Activated CD8-positive, alpha-beta memory T cell treated with anti-CD3 and anti-CD28 coated beads for 4 hours (primary cell): ENCODE measurements around the gene ASIP.
"Not testable (repeated sequence)": the region's sequence is repeated elsewhere in the genome, so short reads cannot be mapped to it uniquely, and the experiment has no call there.

Source experiments
- DNase-seq, 2 donors: peaks; one replicate each; pipeline ENCODE4 v3.0.0-alpha.2; 2020; ENCODE audit warnings: low read depth in 2 of 2

Gene ASIP

GRCh38 chr20:34242879-34243278, 1.7 kb downstream of the ASIP start:
- no peak for DNase-seq

DNA sequence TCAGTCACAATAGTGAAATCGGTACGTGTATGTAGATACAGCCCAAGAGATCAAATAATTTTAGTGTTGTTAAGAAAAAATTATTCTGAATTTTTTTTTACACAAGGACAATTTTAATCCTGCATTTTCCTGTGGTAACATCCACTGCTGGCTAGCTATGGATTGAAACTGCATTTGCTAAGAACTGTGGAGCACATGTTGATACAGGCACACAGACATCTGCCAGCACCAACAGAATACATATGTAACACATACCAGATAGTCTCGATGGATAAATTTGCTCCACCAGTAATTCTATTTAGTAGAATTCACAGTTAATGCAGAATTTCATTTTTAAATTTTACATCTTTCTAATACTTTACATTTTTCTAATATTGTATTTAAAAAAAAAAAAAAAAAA, 2.2 kb downstream of the ASIP start:
- no peak for DNase-seq

DNA sequence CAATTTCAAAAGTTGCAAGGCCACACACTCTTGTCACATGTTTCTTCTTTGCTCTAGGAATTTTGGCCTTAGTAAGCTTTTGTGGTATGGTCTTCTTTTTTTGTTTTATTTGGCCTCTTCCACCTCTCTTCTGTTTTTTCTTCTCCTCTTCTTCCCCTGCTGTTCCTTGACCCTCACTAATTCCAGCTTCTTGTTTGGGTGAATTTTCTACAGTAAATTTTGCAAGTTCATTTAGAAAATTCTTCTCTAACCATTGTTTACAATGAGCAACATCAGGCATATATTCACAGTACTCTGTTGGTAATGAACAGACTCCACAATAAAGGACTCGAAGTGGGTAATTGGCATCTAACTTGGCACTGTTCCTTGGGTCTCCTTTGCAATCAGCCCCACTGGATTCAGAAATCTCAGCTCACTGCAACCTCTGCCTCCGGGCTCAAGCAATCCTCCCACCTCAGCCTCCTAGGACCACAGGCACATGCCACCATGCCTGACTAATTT, 5.0 kb downstream of the ASIP start:
- DNase-seq, result no peak

DNA sequence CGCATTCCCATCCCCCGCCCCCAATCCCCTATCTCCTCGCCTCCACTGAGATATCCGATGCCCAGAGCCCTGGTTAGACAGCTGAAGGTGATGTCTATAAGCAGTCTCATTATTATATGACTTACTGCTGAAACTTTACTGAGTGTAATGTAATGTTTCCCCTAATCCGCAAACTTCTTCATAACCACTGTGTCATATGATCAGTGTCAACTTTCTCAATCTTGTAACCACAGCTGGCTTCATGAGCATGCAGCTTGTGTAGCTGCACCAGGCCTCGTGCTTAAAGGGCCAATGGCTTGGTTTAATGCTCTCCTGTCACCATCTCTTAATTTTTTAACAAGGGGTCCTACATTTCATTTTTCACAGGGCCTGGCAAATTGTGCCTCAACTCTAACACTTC, 8.1 kb downstream of the ASIP start:
- DNase-seq, result no peak

DNA sequence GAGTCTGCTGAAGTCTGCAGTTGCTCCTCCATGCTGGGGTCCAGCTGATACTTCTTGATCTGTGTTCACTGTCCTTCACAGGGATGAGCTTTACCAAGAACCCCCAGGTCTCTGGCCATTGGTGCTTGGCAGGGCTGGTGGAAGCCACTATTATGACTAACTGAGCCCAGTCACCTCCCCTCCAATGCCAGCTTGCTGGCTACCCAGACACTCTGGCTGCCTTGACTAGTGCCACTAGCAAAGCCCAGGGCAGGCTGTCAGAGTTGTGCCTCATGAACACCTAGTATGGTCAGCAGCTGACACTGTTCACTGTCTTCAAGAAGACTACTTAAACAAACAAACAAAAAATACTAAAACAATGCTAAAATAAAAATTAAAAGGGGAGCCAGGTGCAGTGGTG, 8.8 kb downstream of the ASIP start:
- DNase-seq, result no peak

GRCh38 chr20:34251619-34252018, 10.4 kb downstream of the ASIP start:
- no peak for DNase-seq

DNA sequence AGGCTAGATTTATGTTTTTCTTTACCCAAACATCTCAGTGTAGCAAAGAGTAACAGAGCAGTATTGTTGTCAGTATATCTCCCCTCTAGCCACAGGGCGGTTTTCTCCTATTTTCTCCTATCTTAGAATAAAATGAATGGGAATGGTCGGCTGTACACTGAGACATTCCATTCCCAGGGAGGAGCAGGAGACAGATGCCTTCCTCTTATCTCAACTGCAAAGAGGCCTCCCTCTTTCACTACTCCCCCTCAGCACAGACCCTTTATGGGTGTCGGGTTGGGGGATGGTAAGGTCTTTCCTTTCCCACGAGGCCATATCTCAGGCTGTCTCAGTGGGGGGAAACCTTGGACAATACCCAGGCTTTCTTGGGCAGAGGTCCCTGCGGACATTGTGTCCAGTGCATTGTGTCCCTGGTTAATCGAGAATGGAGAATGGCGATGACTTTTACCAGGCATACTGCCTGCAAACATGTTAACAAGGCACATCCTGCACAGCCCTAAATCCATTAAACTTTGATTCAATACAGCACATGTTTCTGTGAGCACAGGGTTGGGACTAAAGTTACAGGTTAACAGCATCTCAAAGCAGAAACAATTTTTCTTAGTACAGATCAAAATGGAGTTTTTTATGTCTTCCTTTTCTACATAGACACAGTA, 11.3 kb downstream of the ASIP start:
- not testable (repeated sequence) for DNase-seq

GRCh38 chr20:34254979-34255378, 13.8 kb downstream of the ASIP start:
- no peak for DNase-seq

- DNase-seq, result no peak
Measured at GRCh38 chr20:34256629-34257124, 15.5 kb downstream of the ASIP start.

GRCh38 chr20:34260208-34260942, 19.2 kb downstream of the ASIP start:
- DNase-seq, result no peak

DNA sequence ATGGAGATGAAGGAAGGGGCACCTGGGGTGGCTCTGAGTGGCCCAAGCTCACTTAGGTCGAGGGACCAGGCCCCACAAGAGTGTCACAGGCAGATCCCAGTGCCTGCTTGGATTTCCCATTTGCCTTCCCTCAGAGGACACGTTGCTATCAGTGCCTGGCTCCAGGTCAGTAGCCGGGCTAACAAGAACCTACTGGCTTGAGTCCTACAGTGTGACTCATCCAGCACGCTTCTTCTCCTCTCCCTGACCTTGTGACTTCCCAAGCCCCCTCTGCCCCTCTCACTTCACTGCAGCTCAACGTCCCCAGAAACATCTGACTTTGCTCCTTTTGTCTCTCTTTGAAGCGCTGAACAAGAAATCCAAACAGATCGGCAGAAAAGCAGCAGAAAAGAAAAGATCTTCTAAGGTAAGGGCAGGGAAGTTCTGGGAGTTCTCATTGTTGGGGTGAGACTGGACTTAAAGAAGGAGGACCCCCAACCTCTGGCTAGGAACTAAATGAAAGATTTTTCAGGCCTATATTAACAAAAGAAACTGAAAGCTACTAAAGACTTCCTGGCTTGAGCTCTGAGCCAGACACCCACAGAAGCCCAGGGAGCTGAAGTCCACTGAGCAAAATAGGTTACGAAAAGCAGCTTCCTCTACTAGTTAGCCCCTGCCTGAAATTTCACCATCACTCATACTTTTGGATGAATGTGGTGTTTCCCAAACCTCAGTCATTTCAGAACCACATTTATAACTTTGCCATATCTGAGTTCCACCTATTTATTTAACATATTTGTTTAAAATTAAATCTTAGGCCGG, 21.5 kb downstream of the ASIP start:
- DNase-seq, result no peak

GRCh38 chr20:34263468-34263867, 22.2 kb downstream of the ASIP start:
- DNase-seq, result not testable (repeated sequence)

GRCh38 chr20:34264141-34264540, 22.9 kb downstream of the ASIP start:
- DNase-seq, result no peak

DNA sequence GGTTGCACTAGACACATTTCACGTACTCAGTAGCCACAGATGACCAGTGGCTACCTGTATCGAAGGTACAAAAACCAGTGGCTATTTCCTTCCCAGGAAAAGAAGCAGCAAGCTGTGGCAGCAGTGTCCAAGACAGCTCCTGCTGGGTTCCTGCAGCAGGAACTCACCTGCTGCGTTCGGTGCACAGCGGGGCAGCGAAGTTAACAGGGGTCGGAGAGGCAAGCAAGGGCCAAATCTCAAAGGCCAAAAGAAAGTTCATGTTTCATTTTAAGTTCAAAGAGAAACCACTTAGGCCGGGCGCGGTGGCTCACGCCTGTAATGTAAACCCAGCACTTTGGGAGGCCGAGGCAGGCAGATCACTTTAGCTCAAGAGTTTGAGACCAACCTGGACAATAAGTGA, 26.9 kb downstream of the ASIP start:
- no peak for DNase-seq

DNA sequence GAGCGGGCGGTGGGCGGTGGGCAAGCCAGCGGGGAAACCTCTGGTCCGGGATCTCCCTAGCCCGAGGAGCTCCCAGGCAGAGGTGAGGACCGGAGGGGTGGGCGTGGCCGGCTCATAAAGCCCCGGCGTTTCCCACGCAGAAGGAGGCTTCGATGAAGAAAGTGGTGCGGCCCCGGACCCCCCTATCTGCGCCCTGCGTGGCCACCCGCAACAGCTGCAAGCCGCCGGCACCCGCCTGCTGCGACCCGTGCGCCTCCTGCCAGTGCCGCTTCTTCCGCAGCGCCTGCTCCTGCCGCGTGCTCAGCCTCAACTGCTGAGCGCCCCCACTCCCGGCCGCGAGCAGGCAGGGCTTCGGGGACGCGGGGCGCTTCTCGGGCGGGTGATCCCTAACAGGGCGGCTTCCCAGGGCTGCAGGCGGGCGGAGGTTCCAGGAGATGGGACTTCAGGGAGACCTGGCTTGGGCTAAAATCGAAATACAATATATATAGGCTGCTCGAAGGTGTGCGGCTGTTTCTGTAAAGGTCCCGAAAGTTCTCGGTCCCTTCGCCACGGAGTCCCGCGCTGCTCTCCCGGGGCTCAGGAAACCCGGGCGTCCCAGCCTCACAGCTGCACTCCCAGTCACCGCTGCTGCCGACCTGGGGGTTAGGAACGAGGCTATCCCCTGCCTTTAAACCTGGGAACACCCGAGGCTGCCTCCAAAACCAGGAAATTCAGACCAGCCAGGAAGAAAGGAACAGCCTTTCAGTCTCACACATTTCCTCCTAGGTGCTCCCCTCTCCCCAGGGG, 27.8 kb downstream of the ASIP start:
- no peak for DNase-seq

GRCh38 chr20:34269996-34270627, 28.9 kb downstream of the ASIP start:
- no peak for DNase-seq

DNA sequence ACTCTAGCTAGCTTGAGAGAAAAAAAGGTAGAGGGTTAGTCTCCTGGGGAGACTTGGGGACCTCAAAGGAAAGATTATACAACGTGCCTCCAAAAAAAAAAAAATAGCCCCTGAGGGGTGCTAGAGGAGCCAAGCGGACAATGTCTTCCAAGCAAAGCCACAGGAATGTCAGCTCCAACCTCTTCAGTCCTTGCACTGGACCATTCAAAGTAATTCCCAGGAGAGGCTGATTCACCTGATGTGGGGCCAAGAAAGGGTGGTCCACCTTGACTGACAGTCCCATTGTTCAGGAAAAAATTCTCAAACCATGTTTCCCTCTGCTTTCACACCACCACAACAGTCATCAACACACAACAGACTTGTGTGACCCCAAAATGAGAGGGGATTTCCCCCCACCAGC, 30.7 kb downstream of the ASIP start:
- no peak for DNase-seq

DNA sequence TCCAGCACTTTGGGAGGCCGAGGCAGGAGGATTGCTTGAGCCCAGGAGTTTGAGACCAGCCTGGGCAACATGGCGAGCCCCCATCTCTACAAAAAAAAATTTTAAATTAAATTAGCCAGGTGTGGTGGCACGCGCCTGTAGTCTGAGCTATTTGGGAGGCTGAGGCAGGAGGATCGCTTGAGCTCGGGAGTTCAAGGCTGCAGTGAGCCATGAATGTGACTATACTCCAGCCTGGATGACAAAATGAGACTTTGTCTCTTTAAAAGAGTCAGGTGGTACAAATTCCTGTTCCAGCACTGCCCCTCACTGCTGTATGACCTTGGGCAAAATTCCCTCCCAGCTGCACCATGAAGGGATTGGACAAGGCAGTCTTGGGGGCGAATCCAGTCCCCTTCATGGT, 33.5 kb downstream of the ASIP start:
- no peak for DNase-seq

- no peak for DNase-seq
Measured at GRCh38 chr20:34281177-34281576, 40.0 kb downstream of the ASIP start.

GRCh38 chr20:34282041-34282440, 40.8 kb downstream of the ASIP start:
- DNase-seq, result no peak

GRCh38 chr20:34283844-34284243, 42.6 kb downstream of the ASIP start:
- no peak for DNase-seq
